ENCODE results near the gene REC8.

Gene REC8

DNA sequence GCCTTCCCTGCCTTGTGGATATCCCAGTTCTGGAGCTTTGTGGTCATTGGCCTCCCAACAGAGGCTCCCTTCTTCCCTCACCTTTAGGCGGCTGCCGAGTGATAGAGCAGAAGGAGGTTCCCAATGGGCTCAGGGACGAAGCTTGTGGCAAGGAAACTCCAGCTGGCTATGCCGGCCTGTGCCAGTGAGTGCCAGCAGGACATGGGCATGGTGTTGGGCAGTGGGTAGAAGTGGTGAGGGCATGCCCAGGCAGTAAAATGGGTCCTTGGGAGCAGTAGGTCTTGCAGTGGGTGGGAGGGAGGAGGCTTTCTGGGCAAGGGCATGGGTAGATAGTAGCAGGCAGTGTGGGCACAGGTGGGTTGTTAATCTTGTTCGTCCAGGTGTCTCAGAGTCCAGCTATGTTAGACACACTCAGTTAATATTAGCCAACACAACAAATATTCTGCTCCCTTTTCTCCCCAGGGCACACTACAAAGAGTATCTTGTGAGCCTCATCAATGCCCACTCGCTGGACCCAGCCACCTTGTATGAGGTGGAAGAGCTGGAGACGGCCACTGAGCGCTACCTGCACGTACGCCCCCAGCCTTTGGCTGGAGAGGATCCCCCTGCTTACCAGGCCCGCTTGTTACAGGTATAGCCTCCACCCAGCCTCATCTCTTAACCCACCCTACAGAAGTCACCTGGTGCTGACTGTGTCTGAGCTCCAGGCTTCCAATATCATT lies 11.9 kb upstream of the REC8 start:
- no peak for DNase-seq (ENCODE audit: low read depth, low spot score)

GRCh38 chr14:24160499-24160849 lies 11.4 kb upstream of the REC8 start:
- DNase-seq (ENCODE audit: low read depth, low spot score), result no peak

- DNase-seq (ENCODE audit: low read depth, low spot score), result peak; percentile 98
Measured at GRCh38 chr14:24160850-24161804, 10.8 kb upstream of the REC8 start, which contains the start of gene IRF9. TSS of gene IRF9 (plus strand) at chr14:24161265. CDS start at chr14:24162145, 880 bp downstream.

GRCh38 chr14:24162093-24162492 lies 9.8 kb upstream of the REC8 start:
- no peak for DNase-seq (ENCODE audit: low read depth, low spot score)

DNA sequence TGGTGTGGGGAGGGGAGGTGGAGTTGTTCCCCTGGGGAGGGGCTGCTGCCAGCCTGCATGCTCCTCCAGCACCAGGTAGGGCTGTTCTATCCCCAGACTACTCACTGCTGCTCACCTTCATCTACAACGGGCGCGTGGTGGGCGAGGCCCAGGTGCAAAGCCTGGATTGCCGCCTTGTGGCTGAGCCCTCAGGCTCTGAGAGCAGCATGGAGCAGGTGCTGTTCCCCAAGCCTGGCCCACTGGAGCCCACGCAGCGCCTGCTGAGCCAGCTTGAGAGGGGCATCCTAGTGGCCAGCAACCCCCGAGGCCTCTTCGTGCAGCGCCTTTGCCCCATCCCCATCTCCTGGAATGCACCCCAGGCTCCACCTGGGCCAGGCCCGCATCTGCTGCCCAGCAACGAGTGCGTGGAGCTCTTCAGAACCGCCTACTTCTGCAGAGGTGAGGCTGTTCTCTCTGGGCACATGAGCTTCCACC lies 7.3 kb upstream of the REC8 start:
- no peak for DNase-seq (ENCODE audit: low read depth, low spot score)

DNA sequence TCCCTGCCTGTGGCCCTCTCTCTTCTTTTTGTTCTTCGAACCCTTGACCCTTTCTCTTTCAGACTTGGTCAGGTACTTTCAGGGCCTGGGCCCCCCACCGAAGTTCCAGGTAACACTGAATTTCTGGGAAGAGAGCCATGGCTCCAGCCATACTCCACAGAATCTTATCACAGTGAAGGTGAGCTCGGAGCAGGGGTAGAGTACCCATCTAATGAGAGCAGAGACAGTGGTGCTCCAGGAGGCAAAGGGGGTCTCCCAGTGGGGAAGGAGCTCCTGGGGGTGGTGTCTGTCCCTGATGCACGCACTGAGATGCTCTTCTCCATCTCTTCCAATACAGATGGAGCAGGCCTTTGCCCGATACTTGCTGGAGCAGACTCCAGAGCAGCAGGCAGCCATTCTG lies 6.1 kb upstream of the REC8 start:
- DNase-seq (ENCODE audit: low read depth, low spot score), result no peak

GRCh38 chr14:24167469-24168114 lies 4.3 kb upstream of the REC8 start:
- no peak for DNase-seq (ENCODE audit: low read depth, low spot score)

- peak; percentile 58 for DNase-seq (ENCODE audit: low read depth, low spot score)
Measured at GRCh38 chr14:24172261-24172860, 481 bp downstream of the REC8 start.

GRCh38 chr14:24172871-24173281 lies 996 bp downstream of the REC8 start:
- DNase-seq (ENCODE audit: low read depth, low spot score), result no peak

DNA sequence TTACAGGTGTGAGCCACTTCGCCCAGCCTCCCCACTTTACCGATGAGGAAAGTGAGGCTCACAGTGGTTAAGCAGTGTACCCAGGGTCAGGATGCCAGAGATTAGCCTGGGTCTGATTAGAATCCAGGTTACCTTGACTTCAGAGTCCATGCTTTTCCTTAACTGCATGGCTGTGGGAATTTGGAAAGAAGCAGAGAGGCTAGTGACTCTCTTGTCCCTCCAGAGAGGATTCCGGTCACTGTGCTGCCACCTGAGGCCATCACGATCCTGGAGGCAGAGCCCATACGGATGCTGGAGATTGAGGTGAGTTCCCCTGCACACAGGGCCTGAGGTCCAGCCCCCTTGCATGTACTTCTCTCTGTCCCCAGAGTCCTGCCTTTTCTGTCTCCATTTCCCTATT lies 4.7 kb downstream of the REC8 start:
- no peak for DNase-seq (ENCODE audit: low read depth, low spot score)

DNA sequence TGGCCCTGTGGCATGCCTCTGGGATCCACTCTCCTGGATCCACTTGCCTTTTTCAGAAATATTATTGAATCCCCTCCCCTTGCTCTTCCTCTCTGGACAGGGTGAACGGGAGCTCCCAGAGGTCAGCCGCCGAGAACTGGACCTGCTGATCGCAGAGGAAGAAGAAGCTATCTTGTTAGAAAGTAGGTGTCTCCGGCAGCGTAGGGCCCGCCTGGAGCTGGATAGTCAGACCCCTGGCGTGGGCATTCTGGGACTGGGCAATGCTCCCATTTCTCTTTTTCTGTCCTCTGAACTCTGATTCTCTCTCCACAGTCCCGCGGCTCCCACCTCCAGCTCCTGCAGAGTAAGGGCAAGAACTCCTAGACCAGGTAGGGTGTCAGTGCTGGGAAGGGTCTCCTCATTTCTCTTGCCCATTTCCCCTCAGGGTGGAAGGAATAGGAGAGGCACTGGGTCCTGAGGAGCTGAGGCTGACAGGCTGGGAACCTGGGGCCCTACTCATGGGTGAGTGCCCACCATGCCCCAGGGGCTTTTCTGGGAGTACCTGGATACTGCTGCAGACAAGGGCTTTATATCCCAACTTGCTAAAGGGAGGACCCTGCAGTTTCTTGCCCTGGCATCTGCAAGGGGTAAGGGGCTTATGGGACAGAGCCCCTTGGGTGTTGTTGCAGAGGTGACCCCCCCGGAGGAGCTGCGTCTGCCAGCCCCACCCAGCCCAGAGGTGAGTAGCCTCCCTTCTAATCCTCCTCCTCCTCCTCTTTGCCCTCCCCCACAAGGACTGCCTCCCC lies 5.4 kb downstream of the REC8 start:
- no peak for DNase-seq (ENCODE audit: low read depth, low spot score)

- DNase-seq (ENCODE audit: low read depth, low spot score), result no peak
Measured at GRCh38 chr14:24177891-24178290, 6.0 kb downstream of the REC8 start.

DNA sequence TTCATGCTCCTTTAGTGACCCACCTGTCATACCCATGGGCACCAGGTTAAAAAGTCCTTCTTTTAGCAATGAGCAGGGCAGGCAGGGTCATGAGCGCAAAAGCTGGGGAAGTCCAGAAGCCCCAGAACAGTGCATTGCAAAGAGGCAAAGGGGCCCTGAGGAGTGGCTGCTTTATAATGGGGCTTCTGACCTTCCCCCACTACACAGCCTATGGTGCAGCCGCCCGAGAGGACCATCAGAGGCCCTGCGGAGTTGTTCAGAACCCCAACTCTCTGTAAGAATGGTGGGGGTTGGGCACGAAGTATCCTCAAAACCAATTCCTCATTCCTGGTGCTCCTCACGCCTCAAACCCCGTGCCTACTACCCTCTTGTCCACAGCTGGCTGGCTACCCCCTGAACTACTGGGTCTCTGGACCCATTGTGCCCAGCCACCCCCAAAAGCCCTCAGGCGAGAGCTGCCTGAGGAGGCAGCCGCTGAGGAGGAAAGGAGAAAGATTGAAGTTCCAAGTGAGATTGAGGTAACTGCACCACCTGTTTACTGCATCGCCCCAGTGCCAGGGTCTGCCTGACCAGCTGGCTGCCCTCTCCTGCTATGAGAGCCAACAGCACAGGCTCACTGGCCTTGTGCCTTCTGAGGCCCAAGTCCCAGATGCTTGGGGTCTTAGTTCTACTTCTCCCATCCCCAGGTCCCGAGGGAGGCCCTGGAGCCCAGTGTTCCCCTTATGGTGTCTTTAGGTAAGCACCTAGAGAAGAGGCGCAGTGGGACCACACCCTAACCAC lies 6.7 kb downstream of the REC8 start:
- no peak for DNase-seq (ENCODE audit: low read depth, low spot score)

DNA sequence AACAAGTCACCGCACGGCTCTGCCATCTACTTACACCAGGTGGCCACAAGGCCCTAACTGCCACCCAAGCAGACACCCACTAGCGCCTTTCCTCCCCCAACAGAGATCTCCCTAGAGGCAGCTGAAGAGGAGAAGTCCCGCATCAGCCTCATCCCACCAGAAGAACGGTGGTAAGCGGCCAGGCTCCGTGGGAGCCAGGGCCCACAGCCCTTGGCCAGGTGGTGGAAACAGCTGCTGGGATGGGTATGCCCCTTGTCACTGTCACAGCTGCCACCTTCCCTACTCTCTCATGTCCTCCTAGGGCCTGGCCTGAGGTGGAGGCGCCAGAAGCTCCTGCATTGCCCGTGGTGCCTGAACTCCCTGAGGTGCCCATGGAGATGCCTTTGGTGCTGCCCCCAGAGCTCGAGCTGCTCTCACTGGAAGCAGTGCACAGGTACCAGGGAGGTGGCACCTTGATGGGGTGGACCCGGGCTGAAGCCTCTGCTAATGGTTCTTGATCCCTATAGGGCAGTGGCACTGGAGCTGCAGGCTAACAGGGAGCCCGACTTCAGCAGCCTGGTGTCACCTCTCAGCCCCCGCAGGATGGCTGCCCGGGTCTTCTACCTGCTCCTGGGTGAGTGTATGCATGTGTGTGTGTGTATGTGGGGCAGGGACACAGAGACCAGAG lies 7.5 kb downstream of the REC8 start:
- DNase-seq (ENCODE audit: low read depth, low spot score), result no peak

DNA sequence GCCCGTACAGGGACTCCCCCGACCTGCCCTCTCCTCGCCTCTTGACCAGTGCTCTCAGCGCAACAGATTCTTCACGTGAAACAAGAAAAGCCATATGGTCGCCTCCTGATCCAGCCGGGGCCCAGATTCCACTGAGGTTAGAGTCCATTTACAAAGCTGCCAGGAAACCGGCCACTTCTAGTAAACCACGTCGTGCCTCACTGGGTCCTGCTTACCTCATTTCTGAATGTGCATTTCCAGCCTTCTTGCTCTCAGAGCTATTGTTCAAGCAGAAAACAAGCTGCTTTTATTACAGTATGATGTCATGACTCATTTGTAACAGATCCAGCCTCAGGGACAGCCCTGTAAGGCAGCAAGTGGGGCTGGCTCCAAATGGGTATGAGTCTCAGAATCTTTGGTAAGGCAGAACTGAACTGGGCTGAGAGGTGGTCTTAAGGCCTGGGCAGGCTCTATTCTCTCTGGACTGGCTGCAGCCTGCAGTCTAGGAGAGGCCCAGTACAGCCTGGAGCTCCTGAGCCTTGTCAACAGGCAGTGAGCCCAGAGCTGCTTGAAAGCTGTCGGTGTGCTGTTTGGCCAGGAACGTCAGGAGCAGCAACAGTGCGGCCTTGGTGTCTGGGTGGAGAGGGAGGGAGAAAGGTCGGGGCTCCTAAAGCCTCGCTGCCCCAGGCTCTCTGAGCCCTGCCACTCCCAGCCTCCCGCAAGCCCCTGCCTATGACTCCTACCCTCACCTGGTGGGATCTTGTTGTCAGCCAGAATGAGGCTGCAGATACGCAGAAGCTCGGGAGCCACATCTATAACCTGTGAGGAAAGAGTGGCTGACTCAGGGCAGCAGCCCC lies 8.3 kb downstream of the REC8 start:
- DNase-seq (ENCODE audit: low read depth, low spot score), result peak; percentile 91

GRCh38 chr14:24181371-24182077 lies 9.6 kb downstream of the REC8 start:
- no peak for DNase-seq (ENCODE audit: low read depth, low spot score)

DNA sequence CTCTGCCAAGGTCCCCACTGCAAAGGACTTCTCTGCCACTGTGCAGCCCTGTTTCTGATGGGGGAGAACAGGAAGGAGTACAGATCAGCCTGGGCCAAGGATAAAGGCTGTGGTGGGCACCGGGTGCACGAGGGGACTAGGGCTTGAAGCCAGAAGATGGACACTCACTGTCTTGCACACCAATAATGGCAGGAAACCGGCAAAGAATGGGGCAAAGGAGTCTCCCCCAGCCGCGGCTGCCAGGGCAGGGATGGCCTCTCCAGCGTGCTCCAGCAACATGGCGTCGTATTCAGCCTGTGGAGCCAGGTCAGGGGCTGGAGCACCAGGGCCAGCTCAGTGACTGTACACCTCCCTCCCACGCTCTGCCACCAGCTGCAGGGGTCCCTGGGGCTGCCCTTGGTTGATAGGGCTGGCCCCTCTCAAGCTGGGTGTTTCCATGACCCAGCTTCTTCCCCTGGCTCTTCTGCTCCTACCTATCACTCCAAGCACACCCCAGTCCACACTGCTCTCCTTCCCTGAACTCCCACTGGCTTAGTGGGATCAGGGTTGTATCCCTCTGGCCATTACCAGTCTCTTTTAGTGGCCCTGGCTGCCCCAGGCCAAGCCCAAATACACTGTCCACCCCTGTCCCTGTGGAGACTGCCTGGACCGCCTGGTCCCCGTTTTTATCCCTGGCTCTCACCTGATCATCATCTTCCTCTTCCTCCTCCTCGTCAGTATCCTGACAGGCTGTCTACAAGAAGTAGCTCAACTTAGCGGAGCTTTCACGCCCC lies 10.4 kb downstream of the REC8 start:
- no peak for DNase-seq (ENCODE audit: low read depth, low spot score)
